DLD1 (cell line): Measurements from ENCODE around the gene IFNL2.
"Not testable (repeated sequence)": the region's sequence is repeated elsewhere in the genome, so short reads cannot be mapped to it uniquely, and the experiment has no call there.

Source experiments
- in situ Hi-C: cut with HindIII; loops from 2 replicates; pipeline ENCODE4 v1.10.0; 2017; ENCODE audit warnings: low sequenced_read_pairs

IFNL2 gene

DNA sequence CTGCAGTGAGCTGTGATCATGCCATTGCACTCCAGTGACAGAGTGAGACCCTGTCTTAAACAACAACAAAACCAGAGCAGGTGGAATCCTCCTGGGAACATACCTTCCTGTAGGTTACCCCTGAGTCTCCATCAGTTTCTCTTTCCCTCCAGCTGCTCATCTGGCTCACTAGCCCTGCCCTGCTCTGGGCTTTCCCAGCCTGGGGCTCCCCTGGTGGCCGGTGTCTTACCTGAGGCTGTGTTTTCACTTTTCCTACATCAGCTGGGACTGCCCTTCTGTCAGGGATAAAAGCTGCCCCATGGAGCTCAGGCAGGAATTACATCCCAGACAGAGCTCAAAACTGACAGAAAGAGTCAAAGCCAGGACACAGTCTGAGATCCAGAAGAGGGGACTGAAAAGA lies at the start of gene IFNL2:
TSS of gene IFNL2 (plus strand) at position 312 of the 400 bp plus-strand sequence. CDS start 173 bp downstream, outside the sequence.
- in situ Hi-C loops: not testable (repeated sequence)

DNA sequence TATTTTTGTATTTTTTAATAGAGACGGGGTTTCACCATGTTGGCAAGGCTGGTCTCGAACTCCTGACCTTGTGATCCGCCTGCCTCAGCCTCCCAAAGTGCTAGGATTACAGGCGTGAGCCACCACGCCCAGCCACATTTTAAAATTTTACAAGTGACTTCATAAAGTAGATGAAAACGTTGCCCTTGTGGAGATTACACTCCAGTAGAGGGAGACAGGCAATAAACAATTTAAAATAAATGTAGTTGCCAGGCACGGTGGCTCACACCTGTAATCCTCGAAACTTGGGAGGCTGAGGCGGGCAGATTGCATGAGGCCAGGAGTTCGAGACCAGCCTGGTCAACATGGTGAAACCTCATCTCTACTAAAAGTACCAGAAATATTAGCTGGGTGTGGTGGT lies 49.1 kb upstream of the IFNL2 start:
- in situ Hi-C loops: not testable (repeated sequence)

DNA sequence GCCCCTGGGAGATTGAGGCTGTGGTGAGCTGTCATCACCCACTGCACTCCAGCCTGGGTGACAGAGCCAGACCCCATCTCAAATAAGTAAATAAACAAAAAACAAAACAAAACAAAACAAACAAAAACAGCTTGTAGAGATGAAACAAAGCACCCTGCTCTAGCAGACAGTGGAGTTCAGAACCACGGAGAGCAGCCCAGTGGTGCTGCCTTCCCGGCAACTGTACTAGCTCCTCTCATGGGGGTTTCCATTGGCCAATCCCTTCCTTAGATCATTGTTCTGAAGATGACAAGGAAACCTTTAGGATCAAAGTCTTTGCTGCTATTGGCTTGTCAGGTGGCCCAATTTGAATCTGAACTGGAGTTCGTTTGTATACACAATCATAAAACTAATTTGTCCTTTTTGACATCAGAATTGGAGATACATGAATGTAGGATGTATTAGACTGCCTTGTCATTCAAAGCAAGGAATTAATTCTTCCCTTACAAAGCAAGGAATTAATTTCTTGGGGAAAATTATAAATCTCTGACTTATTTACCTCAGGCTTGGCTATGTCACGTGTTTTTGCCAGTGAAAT lies 44.4 kb upstream of the IFNL2 start:
- in situ Hi-C loops: no loop called here

DNA sequence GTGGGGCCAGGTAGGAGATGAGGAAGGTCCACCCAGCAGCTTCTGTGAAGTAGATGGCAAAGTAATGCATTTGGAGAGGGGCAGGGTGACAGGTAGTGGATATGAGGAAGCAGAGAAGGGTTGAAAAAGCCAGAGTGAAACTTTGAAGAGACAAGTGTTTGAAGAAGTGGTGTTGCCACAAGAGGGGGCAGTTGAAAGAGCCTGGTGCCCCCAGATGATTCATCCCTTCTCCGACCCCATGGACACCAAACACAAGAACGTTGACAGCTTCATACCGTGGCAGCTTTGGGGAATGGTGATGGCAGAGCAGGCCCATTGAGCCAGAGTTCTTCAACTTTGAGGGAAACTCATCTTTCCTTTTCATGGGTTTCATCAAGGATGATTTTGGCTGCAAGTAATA lies 43.3 kb upstream of the IFNL2 start:
- in situ Hi-C loops: no loop called here

DNA sequence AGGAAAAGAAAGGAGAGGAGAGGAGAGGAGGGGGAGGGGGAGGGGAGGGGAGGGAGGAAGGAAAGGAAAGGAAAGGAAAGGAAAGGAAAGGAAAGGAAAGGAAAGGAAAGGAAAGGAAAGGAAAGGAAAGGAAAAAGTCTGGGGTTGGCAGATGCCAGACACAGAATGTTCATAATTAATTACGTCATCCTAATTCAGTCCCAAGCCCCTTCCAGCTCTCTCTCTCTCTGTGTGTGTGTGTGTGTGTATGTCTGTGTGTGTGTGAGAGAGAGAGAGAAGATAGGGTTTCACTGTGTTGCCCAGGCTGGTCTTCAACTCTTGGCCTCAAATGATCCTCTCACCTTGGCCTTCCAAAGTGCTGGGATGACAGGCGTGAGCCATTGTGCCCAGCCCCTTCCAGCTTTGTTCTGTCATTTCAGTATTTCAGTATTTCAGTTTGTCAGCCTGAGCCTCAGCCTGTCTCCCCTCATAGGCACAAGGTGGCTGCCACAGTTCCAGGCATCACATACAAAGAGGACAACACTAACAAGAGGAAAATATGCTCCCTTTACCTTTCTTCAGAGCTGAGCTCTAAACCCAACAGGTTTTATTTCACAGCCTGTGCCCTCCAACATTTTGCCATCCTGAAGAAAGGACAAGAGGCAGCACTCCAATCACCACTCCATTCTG lies 38.0 kb upstream of the IFNL2 start:
- in situ Hi-C loops: no loop called here

DNA sequence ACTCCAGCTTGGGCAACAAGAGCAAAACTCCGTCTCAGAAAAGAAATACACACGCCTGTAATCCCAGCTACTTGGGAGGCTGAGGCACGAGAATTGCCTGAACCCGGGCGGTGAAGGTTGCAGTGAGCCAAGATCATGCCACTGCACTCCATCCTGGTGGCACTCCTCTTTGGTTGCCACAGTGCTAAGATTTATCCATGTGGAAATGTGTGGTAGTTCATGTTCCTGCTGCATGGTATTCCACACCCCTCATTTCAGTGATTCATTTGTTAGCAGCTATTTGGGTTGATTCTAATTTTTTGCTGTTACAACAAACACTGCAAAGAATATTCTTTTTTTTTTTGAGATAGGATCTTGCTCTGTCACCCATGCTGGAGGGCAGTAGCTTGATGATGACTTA lies 35.5 kb upstream of the IFNL2 start:
- in situ Hi-C loops: no loop called here

DNA sequence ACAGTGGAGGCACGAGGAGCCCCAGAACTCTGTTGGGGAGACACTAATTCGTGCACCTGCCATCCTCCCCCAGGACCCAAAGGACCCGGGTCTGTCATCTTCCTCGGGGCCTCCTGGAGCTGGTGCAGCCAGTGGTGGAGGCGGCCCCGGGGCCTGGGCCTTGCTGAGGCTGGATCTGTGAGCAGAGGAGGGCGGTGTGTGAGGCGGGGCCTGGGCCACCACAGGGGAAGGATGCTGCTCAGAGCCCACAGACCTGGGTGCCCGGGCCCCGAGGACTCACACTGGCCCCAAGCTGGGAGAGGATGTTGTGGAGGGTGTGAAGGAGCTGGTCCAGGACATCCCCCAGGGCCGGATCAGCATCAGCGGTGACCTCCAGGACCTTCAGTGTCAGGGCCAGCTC lies 31.7 kb upstream of the IFNL2 start:
- in situ Hi-C loops: no loop called here

DNA sequence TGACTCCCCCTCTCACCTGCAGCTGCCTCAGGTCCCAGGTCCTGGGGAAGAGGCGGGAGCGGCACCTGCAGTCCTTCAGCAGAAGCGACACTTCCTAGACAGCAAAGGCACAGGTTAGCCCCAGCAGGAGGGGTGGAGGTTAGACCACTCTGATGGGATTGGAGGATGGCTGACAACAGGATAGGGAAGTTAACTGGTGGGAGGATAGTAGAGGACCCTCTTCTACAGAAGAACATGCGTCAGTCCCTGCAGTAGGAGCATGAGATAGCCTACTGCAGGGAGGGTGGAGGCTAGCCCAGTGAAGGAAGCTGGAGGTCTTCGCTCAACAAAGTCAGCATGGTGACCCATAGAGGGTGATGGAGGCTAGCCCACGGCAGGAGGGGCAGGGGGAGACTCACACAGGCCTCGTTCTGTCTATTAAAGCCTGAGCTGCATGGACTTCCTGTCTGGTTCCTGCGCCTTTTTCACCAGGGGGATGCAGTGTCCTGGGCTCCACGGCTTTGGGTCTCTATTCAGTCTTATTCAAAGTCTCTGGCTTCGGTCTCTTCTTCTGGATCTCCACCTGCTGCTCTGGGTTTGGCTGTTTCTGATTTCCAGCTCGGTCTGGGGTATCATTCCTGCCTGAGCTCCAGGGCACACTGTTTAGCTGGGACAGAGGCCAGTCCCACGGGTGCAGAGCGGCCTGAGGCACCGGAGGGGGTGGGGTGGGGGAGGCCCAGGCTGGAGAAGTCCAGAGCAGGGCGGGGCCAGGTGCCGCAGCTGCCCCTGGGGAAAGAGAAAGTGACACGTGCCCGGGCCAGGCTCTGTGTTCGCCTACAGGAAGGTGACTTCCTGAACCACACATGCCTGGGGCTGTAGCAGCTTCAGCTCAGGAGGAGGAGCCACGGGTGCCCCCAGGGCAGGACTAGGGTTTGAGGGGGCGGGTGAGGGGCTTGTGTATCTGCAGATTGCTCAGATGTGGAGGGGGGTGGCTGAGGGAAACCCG lies 30.7 kb upstream of the IFNL2 start:
- in situ Hi-C loops: no loop called here

DNA sequence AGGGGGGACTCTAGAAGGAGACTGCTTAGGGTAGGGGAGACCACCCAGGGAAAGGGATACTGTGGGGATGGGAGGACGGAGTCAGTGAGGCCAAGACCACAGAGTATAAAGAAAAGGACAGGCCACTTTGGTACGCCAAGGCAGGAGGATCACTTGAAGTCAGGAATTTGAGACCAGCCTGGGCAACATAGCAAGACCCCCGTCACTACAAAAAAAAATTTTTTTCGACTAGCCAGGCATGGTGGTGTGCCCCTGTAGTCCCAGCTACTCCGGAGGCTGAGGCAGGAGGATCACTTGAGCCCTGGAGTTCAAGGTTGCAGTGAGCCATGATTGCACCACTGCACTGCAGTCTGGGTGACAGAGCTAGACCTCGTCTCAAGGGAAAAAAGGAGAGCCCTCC lies 30.0 kb upstream of the IFNL2 start:
- in situ Hi-C loops: no loop called here

DNA sequence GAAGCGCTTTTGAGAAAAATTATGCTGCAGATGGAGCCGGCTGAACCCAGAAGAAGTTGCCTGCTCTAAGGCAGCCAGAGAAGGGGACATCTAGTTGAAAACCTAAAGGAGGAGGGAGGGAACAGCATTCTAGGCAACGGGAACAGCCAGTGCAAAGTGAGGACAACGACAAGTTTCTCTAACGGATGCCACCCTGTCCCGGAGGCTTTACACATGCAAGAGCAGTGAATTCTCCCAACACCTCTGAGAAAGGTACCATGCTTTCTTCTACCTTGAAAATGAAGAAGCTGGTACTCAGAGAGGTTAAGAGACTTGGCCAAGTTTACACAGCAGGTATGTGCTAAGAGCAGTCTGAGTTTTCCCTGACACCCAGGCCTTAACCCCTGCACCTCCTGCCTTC lies 29.3 kb upstream of the IFNL2 start:
- in situ Hi-C loops: no loop called here

DNA sequence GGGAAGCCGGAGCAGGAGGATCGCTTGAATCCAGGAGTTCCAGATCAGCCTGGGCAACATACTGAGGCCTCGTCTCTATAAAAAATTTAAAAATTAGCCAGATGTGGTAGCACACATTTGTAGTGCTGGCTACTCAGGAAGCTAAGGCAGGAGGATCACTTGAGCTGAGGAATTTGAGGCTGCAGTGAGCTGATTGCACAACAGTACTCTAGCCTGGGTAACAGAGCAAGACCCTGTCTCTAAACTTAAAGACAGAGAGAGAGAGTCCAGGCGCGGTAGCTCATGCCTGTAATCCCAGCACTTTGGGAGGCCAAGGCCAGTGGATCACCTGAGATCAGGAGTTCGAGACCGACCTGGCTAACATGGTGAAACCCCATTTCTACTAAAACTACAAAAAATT lies 27.8 kb upstream of the IFNL2 start:
- in situ Hi-C loops: no loop called here

DNA sequence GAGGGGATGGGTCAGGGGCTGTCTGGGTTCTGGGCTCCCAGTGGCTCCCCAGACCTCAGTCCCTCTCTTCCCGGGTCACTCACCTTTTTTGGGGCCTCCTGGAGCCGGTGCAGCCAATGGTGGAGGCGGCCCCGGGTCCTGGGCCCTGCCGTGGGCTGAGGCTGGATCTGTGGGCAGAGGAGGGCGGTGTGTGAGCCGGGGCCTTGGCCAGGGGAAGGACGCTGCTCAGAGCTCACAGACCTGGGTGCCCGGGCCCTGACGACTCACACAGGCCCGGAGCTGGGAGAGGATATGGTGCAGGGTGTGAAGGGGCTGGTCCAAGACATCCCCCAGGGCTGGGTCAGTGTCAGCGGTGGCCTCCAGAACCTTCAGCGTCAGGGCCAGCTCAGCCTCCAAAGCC lies 24.5 kb upstream of the IFNL2 start:
- in situ Hi-C loops: not testable (repeated sequence)

DNA sequence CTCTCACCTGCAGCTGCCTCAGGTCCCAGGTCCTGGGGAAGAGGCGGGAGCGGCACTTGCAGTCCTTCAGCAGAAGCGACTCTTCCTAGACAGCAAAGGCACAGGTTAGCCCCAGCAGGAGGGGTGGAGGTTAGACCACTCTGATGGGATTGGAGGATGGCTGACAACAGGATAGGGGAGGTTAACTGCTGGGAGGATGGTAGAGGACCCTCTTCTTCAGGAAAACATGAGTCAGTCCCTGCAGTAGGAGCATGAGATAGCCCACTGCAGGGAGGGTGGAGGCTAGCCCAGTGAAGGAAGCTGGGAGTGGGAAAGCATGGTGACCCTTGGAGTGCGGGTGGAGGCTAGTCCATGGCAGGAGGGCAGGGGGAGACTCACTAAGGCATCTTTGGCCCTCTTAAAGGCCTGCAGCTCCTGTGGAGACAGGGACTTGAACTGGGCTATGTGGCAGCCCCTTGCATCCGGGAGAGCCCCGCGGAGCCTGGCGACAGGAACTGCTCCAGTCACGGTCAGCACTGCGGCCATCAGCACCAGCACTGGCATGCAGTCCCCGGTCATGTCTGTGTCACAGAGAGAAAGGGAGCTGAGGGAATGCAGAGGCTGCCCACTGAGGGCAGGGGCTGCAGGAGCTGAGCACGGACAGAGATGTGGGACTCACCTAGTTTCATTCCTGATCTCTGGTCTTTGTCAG lies 23.6 kb upstream of the IFNL2 start, which contains the start of gene IFNL3:
TSS of gene IFNL3 (minus strand) at position 597 of the 691 bp plus-strand sequence. CDS start at position 558, 39 bp downstream.
- in situ Hi-C loops: not testable (repeated sequence)

DNA sequence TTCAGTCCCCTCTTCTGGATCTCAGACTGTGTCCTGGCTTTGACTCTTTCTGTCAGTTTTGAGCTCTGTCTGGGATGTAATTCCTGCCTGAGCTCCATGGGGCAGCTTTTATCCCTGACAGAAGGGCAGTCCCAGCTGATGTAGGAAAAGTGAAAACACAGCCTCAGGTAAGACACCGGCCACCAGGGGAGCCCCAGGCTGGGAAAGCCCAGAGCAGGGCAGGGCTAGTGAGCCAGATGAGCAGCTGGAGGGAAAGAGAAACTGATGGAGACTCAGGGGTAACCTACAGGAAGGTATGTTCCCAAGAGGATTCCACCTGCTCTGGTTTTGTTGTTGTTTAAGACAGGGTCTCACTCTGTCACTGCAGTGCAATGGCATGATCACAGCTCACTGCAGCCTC lies 23.0 kb upstream of the IFNL2 start:
- in situ Hi-C loops: not testable (repeated sequence)

DNA sequence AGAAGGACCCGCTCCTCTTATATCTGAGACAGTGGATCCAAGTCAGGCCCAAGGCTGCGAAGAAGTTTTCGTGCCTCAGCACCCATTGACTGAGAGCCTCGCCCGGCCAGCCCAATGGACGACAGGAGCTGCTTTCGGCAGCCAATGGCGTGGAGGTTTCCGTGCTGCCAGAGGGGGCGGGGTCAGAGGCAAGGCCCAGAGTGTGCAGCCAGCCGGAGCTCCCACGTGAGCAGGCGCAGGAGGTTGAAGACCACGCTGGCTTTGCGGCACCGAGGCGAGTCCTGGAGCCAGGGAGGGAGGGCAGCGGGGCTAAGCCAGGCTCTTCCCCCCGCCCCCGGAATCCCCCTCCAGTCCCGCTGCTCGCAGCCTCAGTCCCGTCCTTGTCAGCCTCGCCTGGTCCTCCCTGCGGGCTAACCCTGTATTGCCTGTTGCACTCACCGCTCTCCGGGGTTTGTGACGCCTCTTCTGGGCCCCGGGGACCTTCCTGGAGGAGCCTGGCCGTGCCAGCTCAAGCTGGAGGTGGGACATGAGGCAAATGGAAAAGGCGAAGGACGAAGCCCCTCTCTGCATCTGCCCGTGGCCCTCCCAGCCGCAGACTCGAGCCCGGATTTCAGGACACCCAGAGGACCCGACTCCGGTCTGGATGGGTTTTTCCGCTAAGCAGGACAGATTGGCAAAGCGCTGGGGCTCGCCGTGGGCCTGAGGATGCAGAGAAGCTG lies 21.1 kb upstream of the IFNL2 start:
- in situ Hi-C loops: no loop called here

DNA sequence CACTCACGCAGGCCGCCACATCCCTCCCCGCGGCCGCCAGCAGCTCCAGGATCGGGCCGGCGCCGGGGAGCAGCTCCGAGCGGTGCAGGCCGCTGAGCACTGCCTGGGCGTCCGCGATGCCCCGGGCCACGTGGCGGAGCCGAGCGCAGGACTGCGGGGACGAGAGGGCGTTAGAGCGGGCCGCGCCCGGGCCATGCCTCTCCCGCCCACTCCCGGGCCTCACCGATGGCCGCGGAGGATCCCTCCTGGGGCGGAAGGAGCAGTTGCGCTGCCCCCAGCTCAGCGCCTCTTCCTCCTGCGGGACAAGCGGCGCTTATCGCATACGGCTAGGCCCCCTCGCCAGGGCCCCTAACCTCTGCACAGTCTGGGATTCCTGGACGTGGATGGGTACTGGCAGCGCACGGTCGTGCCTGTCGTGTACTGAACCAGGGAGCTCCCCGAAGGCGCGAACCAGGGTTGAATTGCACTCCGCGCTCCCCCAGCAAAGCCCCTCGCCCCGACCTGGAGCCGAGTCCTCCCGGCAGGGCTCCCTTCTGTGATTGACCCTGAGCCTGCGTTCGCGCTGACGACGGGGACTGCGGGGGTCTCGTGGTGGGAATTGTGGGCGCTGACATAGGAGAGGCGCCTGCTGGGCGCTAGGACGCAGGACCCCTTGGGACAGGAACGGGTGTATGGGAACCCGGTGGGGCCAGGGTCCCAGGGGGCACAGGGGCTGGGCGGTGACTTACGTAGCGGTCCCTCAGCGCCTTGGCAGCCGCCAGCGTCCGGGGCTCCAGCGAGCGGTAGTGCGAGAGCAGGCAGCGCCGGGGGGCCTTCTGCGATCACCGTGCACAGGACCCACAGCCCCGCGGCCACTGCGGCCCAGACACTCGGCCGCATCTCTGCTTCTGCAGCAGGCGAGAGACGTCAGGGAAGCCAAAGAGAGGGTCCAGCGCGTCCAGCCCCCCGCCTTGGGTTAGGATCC lies 20.2 kb upstream of the IFNL2 start:
- in situ Hi-C loops: no loop called here

DNA sequence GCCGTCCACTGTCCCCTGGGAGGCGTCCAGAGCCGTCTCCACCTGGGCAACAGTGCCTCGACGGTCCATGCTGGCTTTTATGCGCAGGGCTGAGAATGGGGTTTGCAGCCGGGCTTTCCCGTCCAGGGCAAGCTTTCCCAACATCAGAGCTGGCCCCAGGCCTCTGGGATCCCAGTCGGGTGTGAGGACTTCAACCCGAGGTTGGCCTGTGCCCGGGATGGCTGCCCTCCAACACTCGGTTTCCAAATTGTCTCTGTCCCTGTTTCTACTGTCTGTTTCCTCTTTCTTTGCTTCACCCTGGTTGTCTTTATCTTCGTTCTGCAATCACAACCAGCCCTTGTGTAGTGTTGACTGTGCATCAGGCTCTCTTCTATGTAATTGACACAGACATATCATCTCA lies 19.4 kb upstream of the IFNL2 start, which contains the start of gene IFNL4:
TSS of gene IFNL4 (minus strand) at position 51 of the 400 bp plus-strand sequence.
- in situ Hi-C loops: no loop called here

DNA sequence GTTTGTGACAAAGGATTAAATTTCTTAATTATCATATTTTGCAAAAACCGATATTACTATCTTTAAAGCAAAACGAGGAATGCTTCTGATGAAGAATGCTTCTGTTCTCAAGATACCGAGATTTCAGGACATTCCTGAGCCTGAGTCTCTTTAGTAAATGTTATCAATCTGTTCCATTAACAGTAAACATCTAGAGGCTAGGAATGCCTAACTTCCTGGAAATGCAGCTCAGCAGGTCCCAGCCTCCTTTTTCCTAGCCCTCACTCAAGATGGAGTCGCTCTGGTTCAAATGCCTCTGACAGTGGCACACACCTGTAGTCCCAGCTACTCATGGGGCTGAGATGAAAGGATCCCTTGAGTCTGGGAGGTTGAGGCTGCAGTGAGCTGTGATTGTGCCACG lies 17.1 kb upstream of the IFNL2 start:
- in situ Hi-C loops: no loop called here

DNA sequence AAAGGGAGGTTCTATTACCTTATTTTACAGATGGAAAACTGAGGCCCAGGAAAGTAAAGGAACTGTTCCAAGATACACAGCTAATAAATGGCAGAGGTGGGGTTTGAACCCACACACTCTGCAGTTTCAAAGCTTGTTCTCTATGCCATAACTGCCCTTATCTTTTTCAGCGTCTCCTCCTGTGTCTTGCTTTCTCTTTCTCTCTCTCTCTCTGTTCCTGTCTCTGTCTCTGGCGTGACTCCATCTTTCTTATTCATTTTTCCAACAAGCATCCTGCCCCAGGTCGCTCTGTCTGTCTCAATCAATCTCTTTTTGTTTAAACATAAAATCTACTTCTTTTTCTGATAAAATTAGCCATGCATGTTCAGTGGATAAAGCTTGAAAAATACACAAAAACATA lies 16.4 kb upstream of the IFNL2 start:
- in situ Hi-C loops: no loop called here
